Measurements from ENCODE around the gene GPNMB.

GPNMB gene

GRCh38 chr7:23216021-23216420 lies 30.6 kb upstream of the GPNMB start:
- no peak for TF ChIP-seq GATA3 (IDR thresholded peaks at IDR 0.05; ENCODE audit: low read depth, low read length)
- TF ChIP-seq GATA2 (IDR thresholded peaks at IDR 0.05; ENCODE audit: low read depth, low read length), result no peak

- no peak for TF ChIP-seq GATA2 (IDR thresholded peaks at IDR 0.05; ENCODE audit: low read depth, low read length)
- TF ChIP-seq GATA3 (IDR thresholded peaks at IDR 0.05; ENCODE audit: low read depth, low read length), result no peak
These were observed 28.4 kb upstream of the GPNMB start for GRCh38 chr7:23218196-23218595.

- no peak for TF ChIP-seq GATA2 (IDR thresholded peaks at IDR 0.05; ENCODE audit: low read depth, low read length)
- TF ChIP-seq GATA3 (IDR thresholded peaks at IDR 0.05; ENCODE audit: low read depth, low read length), result no peak
These were observed 25.8 kb upstream of the GPNMB start for GRCh38 chr7:23220690-23221305.

- TF ChIP-seq GATA2 (IDR thresholded peaks at IDR 0.05; ENCODE audit: low read depth, low read length), result no peak
- TF ChIP-seq GATA3 (IDR thresholded peaks at IDR 0.05; ENCODE audit: low read depth, low read length), result no peak
These were observed 24.0 kb upstream of the GPNMB start for GRCh38 chr7:23222439-23223030.

- no peak for TF ChIP-seq GATA3 (IDR thresholded peaks at IDR 0.05; ENCODE audit: low read depth, low read length)
- TF ChIP-seq GATA2 (IDR thresholded peaks at IDR 0.05; ENCODE audit: low read depth, low read length), result no peak
These were observed 19.6 kb upstream of the GPNMB start for GRCh38 chr7:23226844-23227450.

GRCh38 chr7:23228412-23228811 lies 18.2 kb upstream of the GPNMB start:
- no peak for TF ChIP-seq GATA2 (IDR thresholded peaks at IDR 0.05; ENCODE audit: low read depth, low read length)
- no peak for TF ChIP-seq GATA3 (IDR thresholded peaks at IDR 0.05; ENCODE audit: low read depth, low read length)

- TF ChIP-seq GATA3 (IDR thresholded peaks at IDR 0.05; ENCODE audit: low read depth, low read length), result no peak
- TF ChIP-seq GATA2 (IDR thresholded peaks at IDR 0.05; ENCODE audit: low read depth, low read length), result no peak
These were observed 15.9 kb upstream of the GPNMB start for GRCh38 chr7:23230641-23231101.

- no peak for TF ChIP-seq GATA2 (IDR thresholded peaks at IDR 0.05; ENCODE audit: low read depth, low read length)
- TF ChIP-seq GATA3 (IDR thresholded peaks at IDR 0.05; ENCODE audit: low read depth, low read length), result no peak
These were observed 13.6 kb upstream of the GPNMB start for GRCh38 chr7:23232966-23233365.

GRCh38 chr7:23234569-23235296 lies 11.8 kb upstream of the GPNMB start:
- TF ChIP-seq GATA3 (IDR thresholded peaks at IDR 0.05; ENCODE audit: low read depth, low read length) (no peak), GATA2 (IDR thresholded peaks at IDR 0.05; ENCODE audit: low read depth, low read length) (no peak)

GRCh38 chr7:23235813-23236221 lies 10.8 kb upstream of the GPNMB start:
- no peak for TF ChIP-seq GATA2 (IDR thresholded peaks at IDR 0.05; ENCODE audit: low read depth, low read length)
- TF ChIP-seq GATA3 (IDR thresholded peaks at IDR 0.05; ENCODE audit: low read depth, low read length), result no peak

- no peak for TF ChIP-seq GATA3 (IDR thresholded peaks at IDR 0.05; ENCODE audit: low read depth, low read length)
- no peak for TF ChIP-seq GATA2 (IDR thresholded peaks at IDR 0.05; ENCODE audit: low read depth, low read length)
These were observed 9.6 kb upstream of the GPNMB start for GRCh38 chr7:23237000-23237399.

GRCh38 chr7:23238983-23239652 lies 7.5 kb upstream of the GPNMB start:
- TF ChIP-seq GATA2 (IDR thresholded peaks at IDR 0.05; ENCODE audit: low read depth, low read length), result no peak
- TF ChIP-seq GATA3 (IDR thresholded peaks at IDR 0.05; ENCODE audit: low read depth, low read length), result no peak

GRCh38 chr7:23239698-23240097 lies 6.9 kb upstream of the GPNMB start:
- TF ChIP-seq GATA2 (IDR thresholded peaks at IDR 0.05; ENCODE audit: low read depth, low read length) (no peak), GATA3 (IDR thresholded peaks at IDR 0.05; ENCODE audit: low read depth, low read length) (no peak)

GRCh38 chr7:23242321-23242720 lies 4.3 kb upstream of the GPNMB start:
- TF ChIP-seq GATA3 (IDR thresholded peaks at IDR 0.05; ENCODE audit: low read depth, low read length) (no peak), GATA2 (IDR thresholded peaks at IDR 0.05; ENCODE audit: low read depth, low read length) (no peak)
